Activated CD4-positive, alpha-beta memory T cell treated with anti-CD3 and anti-CD28 coated beads, Interleukin-2, amount 10 ng/mL, durations not matched to agents 7 days and 5 days (primary cell): Measurements from ENCODE around the gene CCDC102B. TPM values are rescaled to one million over a fixed set of nuclear protein-coding genes. Genes with fewer than 3 reads are reported as not detected.

ENCODE experiments used
- CTCF ChIA-PET: fragments of 350-600 bp; sonication (Branson Sonifier 250); formaldehyde crosslinking; loops from one replicate; lab custom pipeline; 2021; ENCODE audit warnings: antibody characterized with exemption, inconsistent platforms; lab: Charles Lee
- POLR2A ChIA-PET: fragments of 350-600 bp; sonication (Branson Sonifier 250); formaldehyde crosslinking; loops from one replicate; lab custom pipeline; 2021; ENCODE audit warnings: antibody characterized with exemption; lab: Charles Lee
- DNase-seq: peaks from one replicate; pipeline ENCODE4 v3.0.0-alpha.2; 2020
- H3K27ac Mint-ChIP-seq: one replicate; pipeline ENCODE4 v1.8.0; 2021; ENCODE audit warnings: mild to moderate bottlenecking, mixed read lengths
- H3K27me3 Mint-ChIP-seq: one replicate; pipeline ENCODE4 v1.8.0; 2021; ENCODE audit warnings: mixed read lengths
- H3K36me3 Mint-ChIP-seq: one replicate; pipeline ENCODE4 v1.8.0; 2021; ENCODE audit warnings: low read depth, mixed read lengths
- H3K4me1 Mint-ChIP-seq: one replicate; pipeline ENCODE4 v1.8.0; 2021; ENCODE audit warnings: mixed read lengths
- H3K4me3 Mint-ChIP-seq: one replicate; pipeline ENCODE4 v1.8.0; 2021; ENCODE audit warnings: mild to moderate bottlenecking, mixed read lengths
- H3K9me3 Mint-ChIP-seq: one replicate; pipeline ENCODE4 v1.8.0; 2021; ENCODE audit warnings: mixed read lengths
- total RNA-seq, 2 experiments: library from RNA; stranded (reverse); gene quantifications; one replicate each; pipeline ENCODE4 v1.2.3, GENCODE V29; 2021

CCDC102B gene
- total RNA-seq, 2 experiments from 2014 or later, result 1.0 to 1.2 TPM

GRCh38 chr18:68791801-68792200 lies 6.1 kb upstream of the CCDC102B start:
- H3K36me3 Mint-ChIP-seq, result no peaks in the 10 kb centered on the region
- ChIA-PET CTCF (no interaction called here), POLR2A (no interaction called here)
- no peaks in the 10 kb centered on the region for H3K9me3 Mint-ChIP-seq
- no peak overlapping the region for H3K4me3 Mint-ChIP-seq
- H3K4me1 Mint-ChIP-seq, result no peaks in the 10 kb centered on the region
- DNase-seq, result no peak
- H3K27me3 Mint-ChIP-seq, result no peaks in the 10 kb centered on the region
- H3K27ac Mint-ChIP-seq, result no peak overlapping the region

GRCh38 chr18:68793951-68794350 lies 3.9 kb upstream of the CCDC102B start:
- no peak for DNase-seq
- CTCF ChIA-PET, result no interaction called here
- Mint-ChIP-seq H3K9me3 (no peaks in the 10 kb centered on the region), H3K4me3 (no peak overlapping the region), H3K27me3 (no peaks in the 10 kb centered on the region), H3K36me3 (no peaks in the 10 kb centered on the region), H3K4me1 (no peaks in the 10 kb centered on the region), H3K27ac (no peak overlapping the region)
- POLR2A ChIA-PET, result no interaction called here

- no peaks in the 10 kb centered on the region for H3K4me1 Mint-ChIP-seq
- POLR2A ChIA-PET, result interaction anchor here (0.7 kb wide), 1 partner anchor 12 kb away, joined by 3 read pairs; no protein-coding TSS in a partner anchor
- H3K36me3 Mint-ChIP-seq, result no peaks in the 10 kb centered on the region
- no peak for DNase-seq
- no peaks in the 10 kb centered on the region for H3K9me3 Mint-ChIP-seq
- CTCF ChIA-PET, result no interaction called here
- H3K4me3 Mint-ChIP-seq, result no peak overlapping the region
- no peak overlapping the region for H3K27ac Mint-ChIP-seq
- no peaks in the 10 kb centered on the region for H3K27me3 Mint-ChIP-seq
Observed at GRCh38 chr18:68796936-68797690, 767 bp upstream of the CCDC102B start.

- ChIA-PET CTCF (no interaction called here), POLR2A (no interaction called here)
- Mint-ChIP-seq H3K4me3 (no peak overlapping the region), H3K9me3 (no peaks in the 10 kb centered on the region), H3K4me1 (no peaks in the 10 kb centered on the region), H3K36me3 (no peaks in the 10 kb centered on the region), H3K27me3 (no peaks in the 10 kb centered on the region), H3K27ac (no peak overlapping the region)
- DNase-seq, result no peak
Observed at GRCh38 chr18:68800075-68800474, 2.2 kb downstream of the CCDC102B start.

- Mint-ChIP-seq H3K4me1 (no peaks in the 10 kb centered on the region), H3K27ac (no peak overlapping the region), H3K9me3 (no peaks in the 10 kb centered on the region), H3K4me3 (no peak overlapping the region), H3K36me3 (no peaks in the 10 kb centered on the region), H3K27me3 (no peaks in the 10 kb centered on the region)
- ChIA-PET POLR2A (no interaction called here), CTCF (no interaction called here)
- no peak for DNase-seq
Observed at GRCh38 chr18:68803356-68803755, 5.5 kb downstream of the CCDC102B start.

- Mint-ChIP-seq H3K4me1 (no peaks in the 10 kb centered on the region), H3K4me3 (no peak overlapping the region), H3K27me3 (no peaks in the 10 kb centered on the region), H3K9me3 (no peaks in the 10 kb centered on the region), H3K36me3 (no peaks in the 10 kb centered on the region), H3K27ac (no peak overlapping the region)
- no peak for DNase-seq
- ChIA-PET CTCF (no interaction called here), POLR2A (no interaction called here)
Observed at GRCh38 chr18:68817584-68817983, 19.7 kb downstream of the CCDC102B start.

- Mint-ChIP-seq H3K9me3 (no peaks in the 10 kb centered on the region), H3K36me3 (no peaks in the 10 kb centered on the region), H3K27ac (no peak overlapping the region), H3K4me1 (no peaks in the 10 kb centered on the region), H3K4me3 (no peak overlapping the region), H3K27me3 (no peaks in the 10 kb centered on the region)
- ChIA-PET CTCF (no interaction called here), POLR2A (no interaction called here)
- no peak for DNase-seq
Observed at GRCh38 chr18:68818584-68818983, 20.7 kb downstream of the CCDC102B start.

GRCh38 chr18:68822926-68823325 lies 25.0 kb downstream of the CCDC102B start:
- Mint-ChIP-seq H3K4me1 (no peaks in the 10 kb centered on the region), H3K4me3 (no peak overlapping the region)

GRCh38 chr18:68826121-68826520 lies 28.2 kb downstream of the CCDC102B start:
- Mint-ChIP-seq H3K27ac (no peak overlapping the region), H3K9me3 (no peaks in the 10 kb centered on the region), H3K27me3 (no peaks in the 10 kb centered on the region), H3K4me3 (no peak overlapping the region), H3K4me1 (no peaks in the 10 kb centered on the region), H3K36me3 (no peaks in the 10 kb centered on the region)
- POLR2A ChIA-PET, result no interaction called here
- DNase-seq, result no peak
- CTCF ChIA-PET, result no interaction called here

More at GRCh38 chr18:68822926-68823325, 25.0 kb downstream of the CCDC102B start:
- Mint-ChIP-seq H3K9me3 (no peaks in the 10 kb centered on the region), H3K27ac (no peak overlapping the region), H3K36me3 (no peaks in the 10 kb centered on the region), H3K27me3 (no peaks in the 10 kb centered on the region)
- POLR2A ChIA-PET, result no interaction called here
- DNase-seq, result no peak
- CTCF ChIA-PET, result no interaction called here

- H3K36me3 Mint-ChIP-seq, result no peaks in the 10 kb centered on the region
- no peaks in the 10 kb centered on the region for H3K27me3 Mint-ChIP-seq
- ChIA-PET POLR2A (no interaction called here), CTCF (no interaction called here)
- H3K4me3 Mint-ChIP-seq, result no peak overlapping the region
- no peak overlapping the region for H3K27ac Mint-ChIP-seq
- no peaks in the 10 kb centered on the region for H3K9me3 Mint-ChIP-seq
- DNase-seq, result no peak
- no peaks in the 10 kb centered on the region for H3K4me1 Mint-ChIP-seq
Observed at GRCh38 chr18:68830256-68831045, 32.6 kb downstream of the CCDC102B start.

GRCh38 chr18:68833756-68834155 lies 35.9 kb downstream of the CCDC102B start:
- ChIA-PET POLR2A (no interaction called here), CTCF (no interaction called here)
- no peaks in the 10 kb centered on the region for H3K36me3 Mint-ChIP-seq
- no peak overlapping the region for H3K4me3 Mint-ChIP-seq
- H3K4me1 Mint-ChIP-seq, result no peaks in the 10 kb centered on the region
- DNase-seq, result no peak
- H3K9me3 Mint-ChIP-seq, result no peaks in the 10 kb centered on the region
- no peaks in the 10 kb centered on the region for H3K27me3 Mint-ChIP-seq
- H3K27ac Mint-ChIP-seq, result no peak overlapping the region

GRCh38 chr18:68837665-68838451 lies 40.0 kb downstream of the CCDC102B start:
- no peak overlapping the region for H3K4me3 Mint-ChIP-seq
- CTCF ChIA-PET, result no interaction called here
- no peaks in the 10 kb centered on the region for H3K9me3 Mint-ChIP-seq
- no peak for DNase-seq
- H3K27ac Mint-ChIP-seq, result no peak overlapping the region
- H3K27me3 Mint-ChIP-seq, result no peaks in the 10 kb centered on the region
- H3K4me1 Mint-ChIP-seq, result no peaks in the 10 kb centered on the region
- POLR2A ChIA-PET, result no interaction called here
- H3K36me3 Mint-ChIP-seq, result no peaks in the 10 kb centered on the region

- Mint-ChIP-seq H3K4me1 (no peaks in the 10 kb centered on the region), H3K4me3 (no peak overlapping the region), H3K27me3 (no peaks in the 10 kb centered on the region), H3K27ac (no peak overlapping the region), H3K9me3 (no peaks in the 10 kb centered on the region), H3K36me3 (no peaks in the 10 kb centered on the region)
- CTCF ChIA-PET, result no interaction called here
- no peak for DNase-seq
- POLR2A ChIA-PET, result no interaction called here
Observed at GRCh38 chr18:68839701-68840100, 41.8 kb downstream of the CCDC102B start.
